Right ventricle myocardium superior (tissue), 1 donor: ENCODE measurements around the gene TBCA. TPM values are rescaled to one million over a fixed set of nuclear protein-coding genes. Genes with fewer than 3 reads are reported as not detected.
"Not testable (repeated sequence)": the region's sequence is repeated elsewhere in the genome, so short reads cannot be mapped to it uniquely, and the experiment has no call there.

ENCODE experiments used
- ATAC-seq: fragments of 200-7000 bp; cut with Tn5 transposase; one replicate; pipeline ENCODE4 v1.9.1; 2020; ENCODE audit warnings: mild to moderate bottlenecking; ENCODE audit not compliant: poor library complexity
- DNase-seq: peaks from one replicate; pipeline ENCODE4 v3.0.0-alpha.2; 2020
- intact Hi-C: fragments of 100-400 bp; cut with DNase I; formaldehyde crosslinking; loops from one replicate; pipeline ENCODE4 v1.11.2; 2022
- total RNA-seq: library from RNA; stranded (reverse); fragmentation: NEBNext Ultra II Directional; extraction: Animal tissue kit (Norgen Biotek cat#: 25700); gene quantifications from one replicate; pipeline ENCODE4 v1.2.1, GENCODE V29; 2021
- donor health status: DM: no; HTN: yes; CAD: no; lungs with severe emphysema.

Gene TBCA
- total RNA-seq, 1 donor from 2014 or later: 114 TPM

DNA sequence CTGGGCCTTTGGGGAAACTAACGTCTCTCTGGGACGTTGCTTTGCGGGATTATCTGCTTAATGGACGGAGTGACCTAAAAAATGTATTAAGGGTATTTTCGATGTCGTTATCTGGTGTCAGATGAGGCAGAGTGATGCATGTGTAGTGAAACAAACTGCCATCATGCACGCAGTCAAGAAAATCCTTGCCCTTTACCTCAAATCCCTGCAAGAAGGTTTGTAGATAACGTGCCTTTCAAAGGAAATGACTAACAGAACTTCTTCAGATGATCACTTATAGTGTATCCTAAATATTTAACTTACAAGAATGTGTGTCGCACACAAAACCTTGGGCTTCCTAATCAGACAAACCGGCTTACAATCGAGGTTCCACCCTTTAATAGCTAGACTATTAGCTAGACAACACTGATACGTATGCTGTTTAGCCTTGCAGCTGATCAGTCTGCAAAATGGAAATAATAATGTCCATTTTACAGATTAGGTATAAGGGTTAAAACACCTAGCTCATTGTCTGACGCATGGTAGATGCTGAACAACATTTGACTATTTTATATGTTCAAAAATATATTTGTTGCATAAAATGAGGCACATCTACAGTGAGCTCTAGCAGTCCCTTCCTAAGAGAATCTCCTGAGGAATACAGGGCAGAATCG is 541 bp upstream of the TBCA start:
- DNase-seq (no peak), ATAC-seq (no peak)
- intact Hi-C loops: no loop called here

DNA sequence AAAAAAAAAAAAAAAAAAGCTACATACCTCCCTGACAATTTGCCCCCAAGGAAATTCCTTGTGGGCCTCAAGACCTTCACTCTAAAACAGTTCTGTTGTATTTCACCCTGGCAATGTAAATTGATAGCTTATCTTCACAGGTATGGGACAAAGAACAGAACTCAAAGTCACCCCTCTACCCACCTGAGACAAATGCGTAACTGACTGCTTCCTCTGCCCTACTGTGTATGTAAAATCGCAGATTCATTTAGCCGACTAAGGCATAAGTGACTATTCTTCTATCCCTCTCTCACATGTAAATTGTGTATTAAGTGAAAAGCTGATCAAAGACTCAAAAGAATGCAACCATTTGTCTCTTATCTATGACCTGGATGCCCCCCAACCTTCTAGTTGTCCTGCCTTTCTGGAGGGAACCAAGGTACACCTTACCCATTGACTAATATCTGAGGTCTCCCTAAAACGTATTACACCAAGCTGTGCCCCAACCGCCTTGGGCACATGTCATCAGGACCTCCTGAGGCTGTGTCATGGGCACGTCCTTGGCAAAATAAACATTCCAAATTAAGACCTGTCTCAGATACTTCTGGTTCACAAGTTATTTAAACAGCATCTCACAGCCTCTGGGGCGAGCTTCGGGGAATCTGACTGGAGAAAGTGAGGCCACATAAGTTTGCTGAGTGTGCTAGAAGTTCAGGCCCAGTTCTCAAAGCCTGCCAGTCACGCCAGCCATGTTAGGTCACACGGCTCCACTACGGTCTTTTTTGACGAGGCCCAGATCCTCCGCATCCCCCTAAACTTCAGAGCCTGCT is 954 bp downstream of the TBCA start:
- ATAC-seq (peak; percentile 0), DNase-seq (no peak)
- intact Hi-C loops: no loop called here

DNA sequence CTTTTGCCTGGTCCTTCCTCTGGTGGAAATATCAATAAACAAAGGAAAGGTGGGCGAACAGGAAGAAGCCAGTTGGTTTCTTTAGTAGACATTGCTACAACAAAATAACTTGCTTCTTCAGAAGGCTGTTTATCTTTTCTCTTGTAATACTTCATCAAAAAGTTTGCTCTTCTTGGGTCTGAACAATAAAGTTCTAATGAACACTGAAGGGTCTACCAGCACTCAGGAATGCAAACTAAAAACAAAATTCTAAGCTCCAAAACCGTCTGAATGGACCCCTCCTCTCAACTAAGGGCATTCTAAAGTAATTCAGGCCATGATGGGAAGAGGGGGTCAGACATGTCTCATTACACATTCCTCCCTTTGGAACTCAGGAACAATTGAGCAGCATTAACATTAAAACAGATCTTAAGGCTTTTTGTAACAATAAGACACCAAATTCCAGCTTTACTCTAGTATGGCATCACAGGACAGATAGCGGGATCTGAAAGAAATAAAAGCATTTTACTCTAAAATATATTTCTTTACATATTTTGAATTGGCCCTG is 2.3 kb downstream of the TBCA start:
- ATAC-seq (no peak), DNase-seq (no peak)
- intact Hi-C loops: no loop called here

DNA sequence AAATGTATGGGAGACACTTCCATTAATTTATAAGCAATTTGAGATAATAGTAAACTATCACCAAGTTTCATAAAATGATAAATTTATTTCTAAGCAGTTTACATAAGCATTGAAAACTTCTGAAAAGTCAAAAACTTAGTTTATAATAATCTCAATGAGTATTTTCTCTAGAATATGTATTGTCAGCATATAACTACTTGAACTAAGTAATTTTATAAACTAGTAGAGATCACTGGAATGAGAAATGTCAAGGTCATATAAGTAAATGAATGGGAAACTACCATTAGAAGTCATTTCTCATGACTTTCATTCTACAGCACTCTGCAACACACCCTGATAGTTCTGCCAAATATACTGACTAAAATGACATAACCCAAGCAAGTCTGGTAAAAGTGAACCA is 3.4 kb downstream of the TBCA start:
- ATAC-seq (no peak), DNase-seq (no peak)
- intact Hi-C loops: no loop called here

DNA sequence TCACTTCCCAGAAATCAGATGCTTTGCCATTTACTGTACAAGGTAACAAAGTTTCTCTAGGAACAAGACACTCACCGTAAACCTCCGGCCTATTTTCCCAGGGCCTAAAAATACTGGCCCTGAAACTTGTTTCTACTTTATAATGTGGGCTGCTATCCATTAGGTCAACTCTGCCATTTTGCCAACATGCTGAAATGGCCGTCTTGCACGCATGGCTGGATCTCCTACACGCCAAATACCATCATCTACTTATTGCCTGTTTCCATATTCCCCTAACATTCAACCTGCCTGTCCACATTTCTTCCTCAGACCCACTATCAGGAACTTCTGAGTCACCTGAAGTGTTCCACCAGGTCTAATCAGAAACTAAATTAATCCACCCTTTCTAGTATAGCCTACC is 4.7 kb downstream of the TBCA start:
- DNase-seq (no peak), ATAC-seq (no peak)
- intact Hi-C loops: no loop called here

DNA sequence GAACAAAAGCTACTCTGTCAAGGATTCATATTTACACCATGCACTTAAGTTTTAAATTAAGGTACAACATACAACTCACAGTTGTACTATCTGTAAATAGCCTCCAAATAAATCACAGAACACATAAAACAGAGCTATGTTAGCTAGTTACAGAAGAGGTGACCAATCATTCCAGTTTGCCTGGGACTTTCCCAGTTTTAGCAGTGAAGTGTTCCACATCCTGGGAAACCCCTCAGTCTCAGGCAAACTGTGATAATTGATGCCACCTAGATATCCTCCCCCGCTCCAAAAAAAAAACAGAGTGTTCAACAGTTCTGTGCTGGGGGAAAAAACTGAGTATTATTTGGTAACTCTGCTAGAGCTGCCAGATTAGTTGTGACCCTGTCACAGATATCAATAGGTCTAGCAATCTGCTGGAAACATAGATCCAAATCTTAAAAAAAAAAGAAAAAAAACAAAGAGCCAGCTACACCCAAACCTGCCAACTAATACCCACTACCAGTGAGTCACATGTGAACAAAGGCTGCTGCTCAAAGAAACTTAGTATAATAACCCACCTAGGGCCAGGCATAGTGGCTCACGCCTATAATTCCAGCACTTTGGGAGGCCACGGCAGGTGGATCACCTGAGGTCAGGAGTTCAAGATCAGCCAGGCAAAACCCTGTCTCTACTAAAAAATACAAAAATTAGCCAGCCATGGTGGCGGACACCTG is 5.7 kb downstream of the TBCA start:
- intact Hi-C loops: no loop called here
- DNase-seq: no peak
- ATAC-seq: no peak

DNA sequence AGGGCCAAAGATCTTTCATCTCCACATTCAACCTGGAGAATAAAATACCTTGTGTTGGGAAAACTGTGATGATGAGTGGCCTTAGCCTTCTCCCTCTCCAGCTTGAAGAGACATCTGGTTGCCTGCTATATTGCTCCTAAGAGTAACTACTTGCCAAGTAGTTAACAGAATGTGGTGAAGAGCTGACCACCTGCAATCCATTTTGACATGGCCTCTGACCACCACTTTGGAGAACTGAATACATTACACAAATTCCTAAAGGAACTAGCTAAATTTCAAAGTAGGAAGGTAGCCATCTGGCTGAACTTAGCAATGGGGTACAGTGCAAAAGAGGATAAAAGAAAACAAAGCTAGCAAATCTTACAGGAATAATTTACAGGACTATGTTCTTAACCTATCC is 7.2 kb downstream of the TBCA start:
- ATAC-seq (no peak), DNase-seq (no peak)
- intact Hi-C loops: no loop called here

DNA sequence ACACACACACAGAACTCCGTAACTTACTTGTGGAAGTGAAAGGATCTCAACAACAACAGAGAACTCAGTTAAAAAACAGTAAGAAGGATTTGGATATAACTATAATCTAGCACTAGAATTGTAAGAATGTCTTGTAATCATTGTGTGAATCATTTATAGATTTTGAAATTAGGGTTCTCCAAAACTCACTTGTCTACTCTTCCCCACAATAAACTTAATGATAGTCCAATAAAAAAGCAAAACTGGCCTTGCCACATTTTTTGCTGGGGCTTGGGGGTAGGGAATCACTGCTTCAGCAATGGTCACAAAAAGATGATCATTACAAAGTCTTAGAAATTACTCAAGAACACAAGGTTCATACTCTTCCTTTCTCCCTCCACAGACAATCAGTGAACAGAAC is 8.8 kb downstream of the TBCA start:
- intact Hi-C loops: no loop called here
- ATAC-seq (no peak), DNase-seq (no peak)

DNA sequence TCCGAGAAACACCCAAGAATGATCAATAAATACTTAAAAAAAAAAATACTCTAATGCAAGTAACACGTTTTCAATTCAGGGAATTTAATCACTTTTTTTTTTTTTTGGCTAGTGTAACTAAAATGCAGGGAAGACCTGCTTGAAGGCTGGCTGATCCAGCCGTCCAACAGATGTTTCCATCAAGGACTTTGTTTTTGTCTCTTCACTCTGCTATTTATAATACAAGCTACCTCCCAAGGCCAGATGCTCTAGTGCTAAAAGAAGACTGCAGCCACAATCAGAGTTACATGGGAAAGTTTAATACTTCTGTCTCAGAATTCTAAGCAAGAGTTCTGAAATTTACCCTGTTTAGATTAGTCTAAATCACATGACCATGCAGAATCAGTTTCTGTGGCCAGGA is 14.5 kb downstream of the TBCA start:
- DNase-seq (no peak), ATAC-seq (peak; percentile 65)
- intact Hi-C loops: no loop called here

DNA sequence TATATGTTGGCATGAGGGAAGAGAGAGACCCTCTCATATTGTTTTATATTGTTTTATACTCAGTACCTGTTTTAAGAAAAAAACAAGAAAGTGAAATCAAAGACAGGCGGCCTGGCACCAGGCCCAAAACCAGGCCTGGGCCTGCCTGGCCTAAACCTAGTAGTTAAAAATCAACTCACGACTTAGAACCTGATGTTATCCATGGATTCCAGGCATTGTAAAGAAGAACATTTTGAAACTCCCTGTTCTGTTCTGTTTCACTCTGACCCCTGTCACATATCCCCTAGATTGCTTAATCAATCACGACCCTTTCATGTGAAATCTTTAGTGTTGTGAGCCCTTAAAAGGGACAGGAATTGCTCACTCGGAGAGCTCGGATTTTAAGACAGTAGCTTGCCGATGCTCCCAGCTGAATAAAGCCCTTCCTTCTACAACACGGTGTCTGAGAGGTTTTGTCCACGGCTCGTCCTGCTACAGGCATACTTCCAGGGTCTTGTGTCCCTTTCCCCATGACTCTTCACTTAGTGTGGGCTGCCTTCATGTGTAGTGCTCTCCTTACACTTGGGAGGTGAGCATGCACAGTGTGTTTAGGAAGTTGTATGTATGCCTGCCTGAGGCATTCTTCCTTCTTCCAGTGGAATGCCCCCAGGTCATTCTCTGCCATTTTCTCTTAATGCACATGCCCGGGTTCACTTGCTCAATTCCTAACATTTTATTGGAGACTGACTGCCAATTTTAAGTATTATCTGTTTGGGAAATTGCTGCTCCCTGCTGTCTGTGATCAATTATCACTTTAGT is 17.8 kb downstream of the TBCA start:
- intact Hi-C loops: no loop called here
- ATAC-seq (no peak), DNase-seq (no peak)

DNA sequence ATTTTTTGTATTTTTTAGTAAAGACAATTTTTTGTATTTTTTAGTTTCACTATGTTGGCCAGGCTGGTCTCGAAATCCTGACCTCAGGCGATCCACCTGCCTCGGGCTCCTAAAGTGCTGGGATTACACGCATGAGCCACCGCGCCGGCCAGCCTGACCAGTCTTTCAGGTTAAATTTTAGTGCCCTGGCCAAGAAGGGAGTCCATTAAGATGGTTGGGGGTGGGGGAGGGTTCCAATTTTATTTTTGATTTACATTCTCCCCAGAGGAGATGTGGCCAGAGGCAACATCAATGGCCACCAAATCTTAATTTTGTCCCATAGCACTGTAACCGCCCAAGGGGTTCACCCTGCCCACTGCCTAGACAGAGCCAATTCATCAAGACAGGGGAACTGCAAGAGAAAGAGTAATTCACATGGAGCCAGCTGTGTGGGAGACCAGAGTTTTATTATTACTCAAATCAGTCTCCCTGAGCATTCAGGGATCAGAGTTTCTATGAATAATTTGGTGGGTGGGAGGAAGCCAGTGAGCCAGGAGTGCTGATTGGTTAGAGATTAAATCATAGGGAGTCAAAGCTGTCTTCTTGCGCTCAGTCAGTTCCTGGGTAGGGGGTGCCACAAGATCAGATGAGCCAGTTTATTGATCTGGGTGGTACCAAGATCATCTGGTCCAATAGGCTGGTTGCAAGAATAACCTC is 24.7 kb downstream of the TBCA start:
- intact Hi-C loops: no loop called here
- no peak for ATAC-seq
- DNase-seq: no peak

DNA sequence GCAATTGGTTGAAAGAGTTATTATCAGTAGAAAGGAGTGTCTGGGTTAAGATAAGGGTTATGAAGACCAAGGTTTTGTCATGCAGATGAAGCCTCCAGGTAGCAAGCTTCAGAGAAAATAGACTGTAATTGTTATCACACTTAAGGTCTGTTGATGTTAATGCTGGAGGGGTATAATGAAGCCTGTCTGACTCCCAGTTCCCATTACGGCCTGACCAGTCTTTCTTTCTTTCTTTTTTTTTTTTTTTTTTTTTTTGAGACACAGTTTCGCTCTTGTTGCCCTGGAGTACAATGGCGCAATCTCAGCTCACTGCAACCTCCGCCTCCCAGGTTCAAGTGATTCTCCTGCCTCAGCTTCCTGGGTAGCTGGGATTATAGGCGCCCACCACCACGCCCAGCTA is 25.2 kb downstream of the TBCA start:
- intact Hi-C loops, DNase-seq, ATAC-seq: not testable (repeated sequence)

DNA sequence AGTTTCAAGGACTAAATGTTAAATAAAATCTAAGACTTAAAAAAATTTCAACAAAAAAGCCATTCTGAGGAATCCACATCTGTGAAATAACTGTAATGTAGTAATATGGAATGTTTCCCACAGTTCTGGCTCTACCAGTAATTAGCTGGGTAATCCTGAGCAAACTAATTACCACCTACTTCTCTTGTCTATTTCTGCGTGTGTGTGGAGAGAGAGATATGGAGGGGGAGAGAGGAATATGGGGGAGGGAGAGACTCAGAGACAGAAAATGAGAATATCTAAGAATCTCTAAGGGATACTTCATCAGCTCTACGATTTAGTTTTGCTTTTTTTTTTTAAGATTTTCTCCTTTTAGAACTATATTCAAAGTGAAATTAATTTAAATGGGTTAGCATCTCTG is 28.0 kb downstream of the TBCA start:
- ATAC-seq (no peak), DNase-seq (no peak)
- intact Hi-C loops: no loop called here

DNA sequence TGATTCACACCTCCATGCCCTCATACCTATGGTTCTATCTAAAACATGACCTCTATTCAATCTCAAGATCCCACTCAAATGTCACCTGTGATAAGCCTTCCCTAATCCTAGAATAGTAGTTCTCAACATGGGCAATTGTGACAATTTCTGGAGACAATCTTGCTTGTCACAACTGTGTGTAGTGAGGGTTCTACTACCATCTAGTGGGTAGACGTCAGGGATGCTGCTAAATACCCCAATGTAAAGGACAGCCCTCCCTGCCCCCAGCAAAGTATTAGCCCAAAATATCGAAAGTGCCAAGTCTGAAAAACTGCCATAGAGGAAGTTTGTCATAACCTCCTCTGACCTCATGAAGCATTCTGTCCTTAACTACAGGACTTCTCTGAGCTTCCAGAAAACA is 32.0 kb downstream of the TBCA start:
- intact Hi-C loops: no loop called here

DNA sequence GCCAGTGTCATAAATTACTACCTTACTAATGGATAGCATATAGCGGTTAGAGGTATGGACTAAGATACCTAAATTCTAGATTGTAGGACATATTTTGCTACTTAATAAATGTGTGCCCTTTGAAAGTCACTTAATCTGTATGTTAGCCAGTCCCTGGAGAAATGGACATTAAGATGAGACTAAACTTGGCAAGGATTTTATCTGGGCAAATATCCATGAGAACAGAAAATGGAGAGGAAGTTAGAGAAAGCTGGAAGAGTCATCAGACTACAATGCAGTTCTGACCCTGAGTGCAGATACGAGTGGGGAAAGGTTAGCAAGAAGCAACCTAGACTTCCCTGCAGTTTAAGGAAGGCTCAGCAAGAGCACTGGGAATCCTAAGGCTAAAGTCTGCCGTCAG is 33.0 kb downstream of the TBCA start:
- intact Hi-C loops: no loop called here
- DNase-seq (no peak), ATAC-seq (no peak)

More for the DNA sequence above, 32.0 kb downstream of the TBCA start:
- DNase-seq: no peak
- no peak for ATAC-seq

DNA sequence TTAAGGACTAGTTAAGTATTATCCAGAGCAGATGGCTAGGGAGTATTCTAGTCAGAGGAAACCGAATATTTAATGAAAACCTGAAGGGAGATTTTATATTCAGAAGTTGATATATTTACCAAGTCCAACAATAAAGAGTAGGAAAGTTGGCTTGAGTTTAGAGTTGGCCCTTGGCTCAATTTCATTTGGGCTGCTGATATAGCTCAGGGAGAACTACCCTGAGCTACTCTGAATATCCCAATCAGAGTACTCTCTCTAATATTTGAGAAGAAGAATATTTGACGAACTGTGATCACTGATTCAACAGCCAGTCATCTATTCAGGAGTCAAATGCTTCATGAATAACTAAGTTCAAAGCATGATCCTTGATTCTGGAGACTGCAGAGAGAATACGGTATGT is 34.5 kb downstream of the TBCA start:
- intact Hi-C loops: no loop called here
- ATAC-seq: peak; percentile 60
- no peak for DNase-seq

DNA sequence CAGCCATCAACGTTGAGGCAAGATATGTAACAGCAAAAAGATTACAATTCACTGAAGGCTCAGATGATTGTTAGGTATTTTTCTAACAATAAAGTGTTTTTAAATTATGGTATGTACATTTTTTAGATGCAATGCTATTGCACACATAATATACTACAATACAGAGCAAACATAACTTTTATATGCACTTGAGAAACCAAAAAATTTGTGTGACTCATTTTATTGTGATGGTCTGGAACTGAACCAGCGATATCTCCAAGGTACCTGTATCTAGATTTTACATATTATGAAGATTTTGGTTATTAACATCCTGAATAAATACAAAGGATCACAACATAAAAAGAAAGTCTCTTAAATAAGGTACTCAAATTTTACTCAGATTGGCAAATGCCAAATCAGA is 41.3 kb downstream of the TBCA start:
- ATAC-seq: no peak
- intact Hi-C loops: no loop called here
- no peak for DNase-seq

DNA sequence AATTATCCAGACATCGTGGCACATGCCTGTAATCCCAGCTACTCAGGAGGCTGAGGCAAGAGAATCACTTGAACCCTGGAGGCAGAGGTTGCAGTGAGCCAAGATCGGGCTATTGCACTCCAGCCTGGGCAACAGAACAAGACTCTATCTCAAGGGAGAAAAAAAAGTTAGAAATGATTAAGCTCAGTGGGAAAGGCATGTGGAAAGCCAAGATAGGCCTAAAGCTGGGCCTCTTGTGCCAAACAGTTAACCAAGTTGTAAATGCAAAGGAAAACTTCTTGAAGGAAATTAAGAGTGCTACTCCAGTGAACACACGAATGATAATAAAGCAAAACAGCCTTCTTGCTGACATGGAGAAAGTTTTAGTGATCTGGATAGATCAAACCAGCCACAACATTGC is 43.0 kb downstream of the TBCA start:
- intact Hi-C loops: no loop called here
- ATAC-seq (no peak), DNase-seq (no peak)
